ENCODE measurements around the gene SPDEF. TPM values are rescaled to one million over a fixed set of nuclear protein-coding genes. Genes with fewer than 3 reads are reported as not detected.

The SPDEF gene
- total and polyA plus RNA-seq, 10 of the 15 experiments (the other 5 are each of a cell fraction or from before 2014, with no cell fraction given): not detected

DNA sequence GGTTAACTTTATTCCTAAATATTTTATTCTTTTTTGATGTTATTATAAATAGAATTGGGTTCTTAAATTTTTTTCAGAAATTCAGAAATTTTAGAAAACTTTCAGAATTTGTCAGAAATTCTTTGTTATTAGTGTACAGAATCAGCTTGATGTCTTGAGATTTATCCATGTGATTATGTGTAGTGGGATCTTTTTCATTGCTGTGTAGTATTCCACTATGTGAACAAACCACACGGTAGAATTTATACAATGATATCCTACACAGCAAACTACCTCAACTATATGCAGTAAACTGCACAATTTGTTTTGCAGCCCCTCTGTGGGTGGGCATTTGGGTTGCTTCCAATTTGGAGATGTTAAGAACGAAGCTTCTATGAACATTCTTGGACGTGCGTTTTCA lies 46.3 kb downstream of the SPDEF start:
- Histone ChIP-seq H3K27me3 (replicated peaks in 1 of 2; ENCODE audit: control insufficient read depth in 2 of 2, insufficient read depth in 2 of 2, low read length in 1 of 2) (no peaks in the 10 kb centered on the region), H3K4me2 (ENCODE audit: control insufficient read depth, insufficient read depth) (no peak overlapping the region), H3K9ac (ENCODE audit: control insufficient read depth, insufficient read depth, low read length) (no peak overlapping the region), H3K36me3 (ENCODE audit: control insufficient read depth in 2 of 2, insufficient read depth in 2 of 2, low read length in 1 of 2) (no peaks in the 10 kb centered on the region), H3K4me1 (ENCODE audit: control insufficient read depth, insufficient read depth, low read length) (no peaks in the 10 kb centered on the region), H3K79me2 (ENCODE audit: control insufficient read depth, insufficient read depth, low read length) (no peaks in the 10 kb centered on the region), H4K20me1 (ENCODE audit: control insufficient read depth, insufficient read depth) (no peaks in the 10 kb centered on the region), H3K9me3 (replicated peaks; ENCODE audit: control insufficient read depth, insufficient read depth, low read length) (peaks cover 2% of the 10 kb centered on the region; the same call in 2 of the 3 replicates), H2AFZ (ENCODE audit: control insufficient read depth, low read depth, low read length) (no peak overlapping the region), H3K4me3 (no peak overlapping the region), H3K27ac (ENCODE audit: control insufficient read depth, insufficient read depth) (no peak overlapping the region)
- FAIRE-seq (no peak), DNase-seq (ENCODE audit: low read depth, low spot score) (no peak), ATAC-seq (no peak)
- ChIA-PET SMC1A (ENCODE audit: uncharacterized antibody, unreplicated experiment) (interaction anchor here (0.6 kb wide), 1 partner anchor 69 kb away, joined by 3 read pairs; no protein-coding TSS in a partner anchor), CTCF (interaction anchor here (0.6 kb wide), 1 partner anchor 21 kb away, joined by 3 read pairs; no protein-coding TSS in a partner anchor), RAD21 (ENCODE audit: unreplicated experiment) (no interaction called here), POLR2A (no interaction called here)
- intact Hi-C loops (cut with micrococcal nuclease; ENCODE audit: unreplicated experiment): no loop called here
- no TSS peak for BruUV-seq (replicated peaks)
- TF ChIP-seq, protein P1, sequence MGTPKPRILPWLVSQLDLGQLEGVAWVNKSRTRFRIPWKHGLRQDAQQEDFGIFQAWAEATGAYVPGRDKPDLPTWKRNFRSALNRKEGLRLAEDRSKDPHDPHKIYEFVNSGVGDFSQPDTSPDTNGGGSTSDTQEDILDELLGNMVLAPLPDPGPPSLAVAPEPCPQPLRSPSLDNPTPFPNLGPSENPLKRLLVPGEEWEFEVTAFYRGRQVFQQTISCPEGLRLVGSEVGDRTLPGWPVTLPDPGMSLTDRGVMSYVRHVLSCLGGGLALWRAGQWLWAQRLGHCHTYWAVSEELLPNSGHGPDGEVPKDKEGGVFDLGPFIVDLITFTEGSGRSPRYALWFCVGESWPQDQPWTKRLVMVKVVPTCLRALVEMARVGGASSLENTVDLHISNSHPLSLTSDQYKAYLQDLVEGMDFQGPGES (IDR thresholded peaks at IDR 0.05): no peak
- TF ChIP-seq NFIC (IDR thresholded peaks at IDR 0.05; ENCODE audit: low read depth, low read length) (no peak), MYC (IDR thresholded peaks at IDR 0.05; ENCODE audit: insufficient read depth, insufficient read length, insufficient replicate concordance, low read length, severe bottlenecking) (no peak), TCF12 (IDR thresholded peaks at IDR 0.05; ENCODE audit: low read depth, low read length) (no peak), SMARCA5 (IDR thresholded peaks at IDR 0.05) (no peak), SIX5 (IDR thresholded peaks at IDR 0.05; ENCODE audit: low read depth, low read length, severe bottlenecking) (no peak), FOS (IDR thresholded peaks at IDR 0.05; ENCODE audit: borderline replicate concordance, extremely low read depth, insufficient read length) (no peak), NBN (IDR thresholded peaks at IDR 0.05) (no peak), ZNF622 (IDR thresholded peaks at IDR 0.05) (no peak), POLR2AphosphoS5 (IDR thresholded peaks at IDR 0.05; ENCODE audit: low read length) (no peak), ZNF207 (IDR thresholded peaks at IDR 0.05; ENCODE audit: borderline replicate concordance) (no peak), ETV6 (conservative IDR thresholded peaks at IDR 0.05 in 1 of 2, IDR thresholded peaks at IDR 0.05 in 1 of 2; ENCODE audit: borderline replicate concordance in 1 of 2, low read depth in 1 of 2) (no peak), ZNF384 (IDR thresholded peaks at IDR 0.05; ENCODE audit: borderline replicate concordance, low read depth, low read length) (no peak), HCFC1 (IDR thresholded peaks at IDR 0.05; ENCODE audit: low read length) (no peak), MEF2A (IDR thresholded peaks at IDR 0.05; ENCODE audit: insufficient read depth, low read depth, low read length) (no peak)
- TF ChIP-seq, protein P2, sequence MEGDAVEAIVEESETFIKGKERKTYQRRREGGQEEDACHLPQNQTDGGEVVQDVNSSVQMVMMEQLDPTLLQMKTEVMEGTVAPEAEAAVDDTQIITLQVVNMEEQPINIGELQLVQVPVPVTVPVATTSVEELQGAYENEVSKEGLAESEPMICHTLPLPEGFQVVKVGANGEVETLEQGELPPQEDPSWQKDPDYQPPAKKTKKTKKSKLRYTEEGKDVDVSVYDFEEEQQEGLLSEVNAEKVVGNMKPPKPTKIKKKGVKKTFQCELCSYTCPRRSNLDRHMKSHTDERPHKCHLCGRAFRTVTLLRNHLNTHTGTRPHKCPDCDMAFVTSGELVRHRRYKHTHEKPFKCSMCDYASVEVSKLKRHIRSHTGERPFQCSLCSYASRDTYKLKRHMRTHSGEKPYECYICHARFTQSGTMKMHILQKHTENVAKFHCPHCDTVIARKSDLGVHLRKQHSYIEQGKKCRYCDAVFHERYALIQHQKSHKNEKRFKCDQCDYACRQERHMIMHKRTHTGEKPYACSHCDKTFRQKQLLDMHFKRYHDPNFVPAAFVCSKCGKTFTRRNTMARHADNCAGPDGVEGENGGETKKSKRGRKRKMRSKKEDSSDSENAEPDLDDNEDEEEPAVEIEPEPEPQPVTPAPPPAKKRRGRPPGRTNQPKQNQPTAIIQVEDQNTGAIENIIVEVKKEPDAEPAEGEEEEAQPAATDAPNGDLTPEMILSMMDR (IDR thresholded peaks at IDR 0.05 in 2 of 3, conservative IDR thresholded peaks at IDR 0.05 in 1 of 3; ENCODE audit: control insufficient read depth in 2 of 3, extremely low read depth in 1 of 3, insufficient read depth in 1 of 3, low read depth in 3 of 3, low read length in 3 of 3): no peak
- TF ChIP-seq, protein P3, sequence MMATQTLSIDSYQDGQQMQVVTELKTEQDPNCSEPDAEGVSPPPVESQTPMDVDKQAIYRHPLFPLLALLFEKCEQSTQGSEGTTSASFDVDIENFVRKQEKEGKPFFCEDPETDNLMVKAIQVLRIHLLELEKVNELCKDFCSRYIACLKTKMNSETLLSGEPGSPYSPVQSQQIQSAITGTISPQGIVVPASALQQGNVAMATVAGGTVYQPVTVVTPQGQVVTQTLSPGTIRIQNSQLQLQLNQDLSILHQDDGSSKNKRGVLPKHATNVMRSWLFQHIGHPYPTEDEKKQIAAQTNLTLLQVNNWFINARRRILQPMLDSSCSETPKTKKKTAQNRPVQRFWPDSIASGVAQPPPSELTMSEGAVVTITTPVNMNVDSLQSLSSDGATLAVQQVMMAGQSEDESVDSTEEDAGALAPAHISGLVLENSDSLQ (IDR thresholded peaks at IDR 0.05): no peak
- in situ Hi-C loops (cut with MboI): no loop called here
- WGBS (ENCODE audit: insufficient coverage, insufficient replicate concordance, low lambda C conversion rate, missing lambda C conversion rate): 98% methylated on average over 4 of the region's 4 CpGs

All from GM12878 (cell line).